ENCODE data around the gene ZNF816.

Gene ZNF816

DNA sequence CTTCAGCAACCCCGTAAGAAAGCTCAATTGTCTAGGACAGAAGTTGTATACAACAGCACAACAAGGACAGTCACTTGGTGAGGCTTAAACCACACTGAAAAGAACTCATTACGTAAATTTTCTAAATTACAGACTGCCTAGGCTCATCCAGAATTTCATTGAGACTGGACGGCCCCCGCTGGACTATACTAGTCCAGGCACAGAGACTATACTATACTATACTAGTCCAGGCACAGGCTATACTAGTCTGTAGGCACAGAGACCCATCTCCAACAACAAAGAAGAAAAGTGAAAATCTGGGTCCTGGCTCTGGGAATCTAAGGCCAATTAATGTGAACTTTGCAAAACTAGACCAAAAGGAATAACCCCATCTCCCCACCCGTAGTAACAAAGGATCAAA, 700 bp downstream of the ZNF816 start:
- TF ChIP-seq FOXM1 (IDR thresholded peaks at IDR 0.05; ENCODE audit: borderline replicate concordance, low read depth) (no peak), NFIC (IDR thresholded peaks at IDR 0.05) (no peak), TCF12 (IDR thresholded peaks at IDR 0.05; ENCODE audit: low read depth) (no peak), CEBPB (IDR thresholded peaks at IDR 0.05) (no peak), CREB1 (IDR thresholded peaks at IDR 0.05; ENCODE audit: low read depth) (no peak), EP300 (IDR thresholded peaks at IDR 0.05; ENCODE audit: borderline replicate concordance) (no peak), ZBTB7A (IDR thresholded peaks at IDR 0.05; ENCODE audit: low read depth) (no peak), EGR1 (IDR thresholded peaks at IDR 0.05) (no peak), TAF1 (IDR thresholded peaks at IDR 0.05; ENCODE audit: low read depth) (no peak), TEAD4 (IDR thresholded peaks at IDR 0.05) (no peak)

- TF ChIP-seq YY1 (IDR thresholded peaks at IDR 0.05; ENCODE audit: low read depth) (no peak), TCF12 (IDR thresholded peaks at IDR 0.05; ENCODE audit: low read depth) (no peak), USF1 (IDR thresholded peaks at IDR 0.05) (no peak), CEBPB (IDR thresholded peaks at IDR 0.05) (no peak), NFIC (IDR thresholded peaks at IDR 0.05) (no peak), CREB1 (IDR thresholded peaks at IDR 0.05; ENCODE audit: low read depth) (no peak), TAF1 (IDR thresholded peaks at IDR 0.05; ENCODE audit: low read depth) (no peak), FOXM1 (IDR thresholded peaks at IDR 0.05; ENCODE audit: borderline replicate concordance, low read depth) (no peak), EP300 (IDR thresholded peaks at IDR 0.05; ENCODE audit: borderline replicate concordance) (no peak), ZBTB7A (IDR thresholded peaks at IDR 0.05; ENCODE audit: low read depth) (no peak), TEAD4 (IDR thresholded peaks at IDR 0.05) (no peak)
- TF ChIP-seq, protein P1, sequence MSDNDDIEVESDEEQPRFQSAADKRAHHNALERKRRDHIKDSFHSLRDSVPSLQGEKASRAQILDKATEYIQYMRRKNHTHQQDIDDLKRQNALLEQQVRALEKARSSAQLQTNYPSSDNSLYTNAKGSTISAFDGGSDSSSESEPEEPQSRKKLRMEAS (IDR thresholded peaks at IDR 0.05), result no peak
- TF ChIP-seq, protein P2, sequence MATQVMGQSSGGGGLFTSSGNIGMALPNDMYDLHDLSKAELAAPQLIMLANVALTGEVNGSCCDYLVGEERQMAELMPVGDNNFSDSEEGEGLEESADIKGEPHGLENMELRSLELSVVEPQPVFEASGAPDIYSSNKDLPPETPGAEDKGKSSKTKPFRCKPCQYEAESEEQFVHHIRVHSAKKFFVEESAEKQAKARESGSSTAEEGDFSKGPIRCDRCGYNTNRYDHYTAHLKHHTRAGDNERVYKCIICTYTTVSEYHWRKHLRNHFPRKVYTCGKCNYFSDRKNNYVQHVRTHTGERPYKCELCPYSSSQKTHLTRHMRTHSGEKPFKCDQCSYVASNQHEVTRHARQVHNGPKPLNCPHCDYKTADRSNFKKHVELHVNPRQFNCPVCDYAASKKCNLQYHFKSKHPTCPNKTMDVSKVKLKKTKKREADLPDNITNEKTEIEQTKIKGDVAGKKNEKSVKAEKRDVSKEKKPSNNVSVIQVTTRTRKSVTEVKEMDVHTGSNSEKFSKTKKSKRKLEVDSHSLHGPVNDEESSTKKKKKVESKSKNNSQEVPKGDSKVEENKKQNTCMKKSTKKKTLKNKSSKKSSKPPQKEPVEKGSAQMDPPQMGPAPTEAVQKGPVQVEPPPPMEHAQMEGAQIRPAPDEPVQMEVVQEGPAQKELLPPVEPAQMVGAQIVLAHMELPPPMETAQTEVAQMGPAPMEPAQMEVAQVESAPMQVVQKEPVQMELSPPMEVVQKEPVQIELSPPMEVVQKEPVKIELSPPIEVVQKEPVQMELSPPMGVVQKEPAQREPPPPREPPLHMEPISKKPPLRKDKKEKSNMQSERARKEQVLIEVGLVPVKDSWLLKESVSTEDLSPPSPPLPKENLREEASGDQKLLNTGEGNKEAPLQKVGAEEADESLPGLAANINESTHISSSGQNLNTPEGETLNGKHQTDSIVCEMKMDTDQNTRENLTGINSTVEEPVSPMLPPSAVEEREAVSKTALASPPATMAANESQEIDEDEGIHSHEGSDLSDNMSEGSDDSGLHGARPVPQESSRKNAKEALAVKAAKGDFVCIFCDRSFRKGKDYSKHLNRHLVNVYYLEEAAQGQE (IDR thresholded peaks at IDR 0.05; ENCODE audit: low read depth), result no peak
Measured at GRCh38 chr19:52959613-52960295, 2.9 kb downstream of the ZNF816 start.

DNA sequence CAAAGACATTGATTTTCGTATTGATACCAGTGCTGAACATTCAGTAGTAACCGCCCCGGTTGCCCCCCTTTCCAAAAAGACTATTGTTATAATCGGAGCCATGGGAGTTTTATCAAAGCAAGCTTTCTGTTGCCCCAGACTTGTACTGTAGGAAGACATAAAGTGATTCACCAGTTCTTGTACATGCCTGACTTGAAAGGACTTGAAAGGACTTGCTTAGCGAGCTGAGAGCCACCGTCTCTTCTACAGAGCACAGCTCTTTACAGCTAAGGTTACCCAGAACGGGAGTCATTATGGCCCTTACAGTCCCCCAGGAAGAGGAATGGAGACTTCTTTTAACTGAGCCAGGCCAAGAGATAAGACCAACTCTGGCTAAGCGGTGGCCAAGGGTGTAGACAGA, 5.1 kb downstream of the ZNF816 start:
- TF ChIP-seq, protein P1 (IDR thresholded peaks at IDR 0.05), result no peak
- no peak for TF ChIP-seq RAD21 (IDR thresholded peaks at IDR 0.05; ENCODE audit: low read depth)
- TF ChIP-seq CREB1 (IDR thresholded peaks at IDR 0.05; ENCODE audit: low read depth), result no peak
- TF ChIP-seq EGR1 (IDR thresholded peaks at IDR 0.05), result no peak
- no peak for TF ChIP-seq NFIC (IDR thresholded peaks at IDR 0.05)
- no peak for TF ChIP-seq YY1 (IDR thresholded peaks at IDR 0.05; ENCODE audit: low read depth)
- TF ChIP-seq TAF1 (IDR thresholded peaks at IDR 0.05; ENCODE audit: low read depth), result no peak
- TF ChIP-seq, protein P2 (IDR thresholded peaks at IDR 0.05; ENCODE audit: low read depth), result no peak
- TF ChIP-seq FOXM1 (IDR thresholded peaks at IDR 0.05; ENCODE audit: borderline replicate concordance, low read depth), result no peak
- TF ChIP-seq TCF12 (IDR thresholded peaks at IDR 0.05; ENCODE audit: low read depth), result no peak

DNA sequence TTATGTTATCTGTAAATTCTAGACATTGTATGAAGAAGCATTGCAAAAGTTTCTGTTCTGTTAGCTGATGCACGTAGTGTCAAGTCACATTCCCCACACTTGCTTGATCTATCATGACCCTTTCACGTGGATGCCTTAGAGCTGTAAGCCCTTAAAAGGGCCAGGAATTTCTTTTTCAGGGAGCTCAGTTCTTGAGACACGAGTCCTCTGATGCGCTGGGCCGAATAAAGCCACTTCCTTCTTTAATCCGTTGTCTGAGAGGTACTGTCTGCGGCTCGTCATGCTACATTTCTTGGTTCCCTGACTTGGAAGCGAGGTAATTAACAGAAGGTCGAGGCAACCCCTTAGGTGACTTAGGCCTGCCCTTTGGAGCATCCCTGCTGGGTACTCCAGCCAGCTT, 5.8 kb downstream of the ZNF816 start:
- TF ChIP-seq TAF1 (IDR thresholded peaks at IDR 0.05; ENCODE audit: low read depth) (no peak), NFIC (IDR thresholded peaks at IDR 0.05) (no peak), EP300 (IDR thresholded peaks at IDR 0.05; ENCODE audit: borderline replicate concordance) (no peak), TCF12 (IDR thresholded peaks at IDR 0.05; ENCODE audit: low read depth) (no peak), FOXM1 (IDR thresholded peaks at IDR 0.05; ENCODE audit: borderline replicate concordance, low read depth) (no peak), YY1 (IDR thresholded peaks at IDR 0.05; ENCODE audit: low read depth) (no peak), ZBTB7A (IDR thresholded peaks at IDR 0.05; ENCODE audit: low read depth) (no peak), CREB1 (IDR thresholded peaks at IDR 0.05; ENCODE audit: low read depth) (no peak), TEAD4 (IDR thresholded peaks at IDR 0.05) (no peak), EGR1 (IDR thresholded peaks at IDR 0.05) (no peak), RAD21 (IDR thresholded peaks at IDR 0.05; ENCODE audit: low read depth) (no peak), USF1 (IDR thresholded peaks at IDR 0.05) (no peak), CEBPB (IDR thresholded peaks at IDR 0.05) (no peak)
- TF ChIP-seq, protein P1 (IDR thresholded peaks at IDR 0.05), result no peak
- TF ChIP-seq, protein P2 (IDR thresholded peaks at IDR 0.05; ENCODE audit: low read depth), result no peak
